Activated CD4-positive, alpha-beta T cell treated with anti-CD3 and anti-CD28 coated beads, Interleukin-2, Interleukin-6, amounts not matched to agents 100 ng/mL and 50 ng/mL, durations not matched to agents 16 hours and 8 hours (primary cell): ENCODE data around the gene TMEM135.
A peak's percentile ranks its signal among the peaks of the same experiment; 100 is the strongest.

Source experiments
- DNase-seq: peaks from one replicate; pipeline ENCODE4 v3.0.0-alpha.2; 2020

TMEM135 gene

DNA sequence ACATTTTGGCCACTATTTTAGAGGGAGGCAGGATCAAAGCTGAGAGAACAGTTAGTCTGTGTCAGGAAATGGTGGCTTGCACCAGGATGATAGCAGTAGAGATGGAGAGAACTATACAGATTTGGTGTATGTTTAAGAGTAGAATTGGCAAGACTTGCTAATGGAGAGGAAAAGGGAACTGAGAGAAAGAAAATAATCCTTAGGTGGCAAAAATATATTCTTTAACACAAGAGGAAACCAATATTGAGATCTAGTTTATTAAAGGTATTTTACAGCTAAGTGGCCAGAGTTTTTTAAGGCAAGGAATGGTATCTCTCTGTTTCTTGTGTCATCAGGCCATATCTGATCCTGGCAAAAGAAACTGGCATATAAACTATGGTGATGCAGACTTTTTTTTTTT lies 278.8 kb downstream of the TMEM135 start:
- DNase-seq: no peak

DNA sequence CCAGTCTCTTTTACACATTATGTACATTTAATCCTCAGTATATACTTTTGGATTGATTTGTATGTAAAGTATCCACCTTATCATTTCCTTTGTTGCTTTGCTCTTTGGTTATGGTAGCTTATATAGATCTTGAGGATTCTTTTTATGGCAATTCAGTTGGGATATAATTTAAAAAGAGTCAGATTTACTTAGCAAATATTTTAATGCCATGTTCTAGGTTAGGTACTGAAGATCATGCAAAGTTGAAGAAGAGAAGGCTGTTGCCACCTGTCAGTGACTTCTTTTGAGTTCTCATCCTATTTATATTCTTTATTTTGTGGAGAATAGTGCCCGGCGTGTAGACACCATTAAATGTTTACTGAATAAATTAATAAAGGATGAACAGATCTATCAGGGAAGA lies 279.7 kb downstream of the TMEM135 start:
- DNase-seq: no peak

DNA sequence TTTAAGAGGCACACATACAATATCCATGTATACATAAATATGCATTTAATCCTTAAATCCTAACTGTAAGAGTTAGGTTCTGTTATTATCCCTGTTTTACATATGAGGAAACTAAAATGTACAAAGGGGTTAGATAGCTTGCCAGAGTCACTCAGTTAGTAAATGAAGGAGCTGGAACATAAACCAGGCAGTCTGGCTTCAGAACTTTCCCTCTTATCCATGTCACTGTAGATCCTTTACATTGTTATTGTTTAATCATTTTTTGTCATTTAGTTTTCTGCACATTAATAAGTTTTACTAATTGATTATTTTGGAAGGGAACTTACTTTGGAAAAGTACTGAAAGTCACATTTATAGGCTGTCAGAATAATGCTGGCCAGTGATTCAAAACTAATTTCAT lies 282.4 kb downstream of the TMEM135 start:
- DNase-seq: no peak

- DNase-seq: no peak
Observed at GRCh38 chr11:87322568-87322967, 284.8 kb downstream of the TMEM135 start.

- no peak for DNase-seq
Observed at GRCh38 chr11:87323899-87324298, 286.2 kb downstream of the TMEM135 start.

GRCh38 chr11:87324817-87325489 lies 287.2 kb downstream of the TMEM135 start:
- no peak for DNase-seq

- no peak for DNase-seq
Observed at GRCh38 chr11:87325490-87325872, 287.7 kb downstream of the TMEM135 start.

GRCh38 chr11:87326594-87326993 lies 288.9 kb downstream of the TMEM135 start:
- no peak for DNase-seq

DNA sequence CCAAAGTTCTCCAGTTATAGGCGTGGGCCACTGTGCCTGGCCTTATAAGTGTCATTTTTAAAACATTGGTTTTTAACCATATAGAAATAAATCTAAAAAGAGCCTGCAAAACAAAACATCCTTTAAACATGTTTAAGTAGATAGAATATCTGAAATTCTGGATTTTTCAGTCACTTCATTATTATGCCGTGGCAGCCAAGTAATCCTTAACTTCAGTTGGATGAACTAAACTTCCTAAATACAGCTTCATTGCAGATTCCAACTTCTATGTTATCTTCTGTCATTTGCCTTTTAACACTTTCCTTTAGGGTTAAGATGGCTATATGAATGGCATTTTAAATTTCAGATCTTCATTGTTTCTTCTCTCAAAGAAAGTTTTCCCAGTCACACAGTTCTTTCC lies 291.4 kb downstream of the TMEM135 start:
- DNase-seq: no peak

- no peak for DNase-seq
Observed at GRCh38 chr11:87330187-87330601, 292.5 kb downstream of the TMEM135 start.

DNA sequence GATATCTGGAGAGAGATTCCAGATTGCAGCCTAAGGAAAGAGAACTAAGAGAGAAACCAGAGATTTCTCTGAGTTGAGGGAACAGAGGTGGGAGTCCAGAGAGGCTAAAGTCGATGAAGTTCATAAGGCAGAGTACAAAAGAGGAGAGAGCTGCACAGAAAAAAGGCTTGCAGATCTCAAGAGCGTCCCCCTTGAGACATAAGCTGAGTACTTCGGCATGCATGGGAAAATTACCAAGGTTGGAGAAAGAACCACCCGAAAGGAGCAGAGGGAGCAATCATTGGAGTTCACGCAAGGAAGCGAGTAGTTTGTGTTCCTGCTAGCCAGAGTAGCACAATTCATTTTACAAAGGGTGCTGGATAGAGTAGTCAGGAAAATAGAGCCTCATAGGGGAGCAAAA lies 293.5 kb downstream of the TMEM135 start:
- no peak for DNase-seq

- DNase-seq: no peak
Observed at GRCh38 chr11:87338046-87338639, 300.4 kb downstream of the TMEM135 start.

DNA sequence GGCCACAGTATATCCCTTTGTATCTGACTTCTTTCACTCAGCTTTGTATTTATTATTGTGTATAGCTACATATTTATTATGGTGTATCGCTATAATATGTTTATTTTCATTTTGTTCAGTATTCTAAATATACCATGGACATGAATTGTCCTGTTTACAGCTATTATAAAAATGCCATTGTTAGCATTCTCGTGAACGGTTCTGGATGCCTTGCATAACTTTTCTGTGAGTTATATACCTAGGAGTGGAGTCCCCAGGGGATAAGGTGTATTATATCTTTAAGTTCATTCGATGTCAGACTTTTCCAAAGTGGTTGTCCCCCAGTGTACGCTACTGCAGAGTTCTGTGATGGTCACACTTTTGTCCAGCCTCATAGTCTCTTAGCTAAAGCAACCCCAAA lies 301.7 kb downstream of the TMEM135 start:
- no peak for DNase-seq

GRCh38 chr11:87347441-87347840 lies 309.7 kb downstream of the TMEM135 start:
- DNase-seq: no peak

GRCh38 chr11:87347854-87348253 lies 310.1 kb downstream of the TMEM135 start:
- no peak for DNase-seq

DNA sequence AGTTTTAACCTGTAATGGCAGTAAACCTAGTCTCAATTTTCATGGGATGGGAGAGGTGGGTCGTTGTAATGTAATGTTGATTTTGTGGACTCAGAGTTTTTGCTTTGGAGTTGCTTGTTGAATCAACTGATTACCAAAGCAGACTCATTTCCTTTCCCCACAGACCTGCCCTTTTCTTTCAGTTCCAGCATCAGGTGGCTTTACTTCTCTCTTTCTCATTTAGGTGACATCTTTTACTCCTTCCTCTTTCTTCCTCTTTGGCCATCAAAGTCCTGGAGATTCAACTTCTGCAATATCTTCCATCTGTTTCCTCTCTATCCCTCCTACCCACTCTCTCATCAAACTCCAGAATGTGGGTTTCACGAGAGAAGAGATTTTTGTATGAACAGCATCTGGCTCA lies 313.9 kb downstream of the TMEM135 start:
- DNase-seq: peak; percentile 5

GRCh38 chr11:87352759-87353707 lies 315.3 kb downstream of the TMEM135 start:
- DNase-seq: peak; percentile 89

DNA sequence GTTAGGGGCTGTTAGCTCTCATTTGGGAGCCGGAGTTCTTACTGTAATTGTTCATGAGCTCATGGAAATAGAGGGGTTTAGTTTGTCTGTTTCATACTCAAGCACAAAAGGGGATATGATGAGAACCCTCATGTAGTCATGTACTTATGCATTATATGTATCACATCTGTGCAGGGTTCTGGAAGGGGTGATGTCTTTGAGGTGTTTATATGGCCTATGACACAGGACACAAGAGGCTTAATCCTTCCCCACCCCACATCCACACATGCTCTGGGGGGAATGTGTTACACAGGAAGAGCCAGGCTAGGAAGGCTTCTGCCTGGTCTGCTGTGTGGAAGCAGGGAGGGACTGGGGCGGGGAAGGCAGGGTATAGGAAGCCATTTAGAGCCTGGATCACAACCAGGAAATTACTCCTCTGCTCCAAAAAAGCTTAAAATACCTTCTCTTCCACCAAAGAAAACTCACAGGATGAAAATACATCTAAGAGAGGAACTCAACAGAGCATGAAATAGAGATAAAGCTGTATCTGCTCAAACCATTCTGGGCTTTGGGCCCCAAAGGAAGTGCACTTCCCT lies 316.1 kb downstream of the TMEM135 start:
- DNase-seq: no peak

DNA sequence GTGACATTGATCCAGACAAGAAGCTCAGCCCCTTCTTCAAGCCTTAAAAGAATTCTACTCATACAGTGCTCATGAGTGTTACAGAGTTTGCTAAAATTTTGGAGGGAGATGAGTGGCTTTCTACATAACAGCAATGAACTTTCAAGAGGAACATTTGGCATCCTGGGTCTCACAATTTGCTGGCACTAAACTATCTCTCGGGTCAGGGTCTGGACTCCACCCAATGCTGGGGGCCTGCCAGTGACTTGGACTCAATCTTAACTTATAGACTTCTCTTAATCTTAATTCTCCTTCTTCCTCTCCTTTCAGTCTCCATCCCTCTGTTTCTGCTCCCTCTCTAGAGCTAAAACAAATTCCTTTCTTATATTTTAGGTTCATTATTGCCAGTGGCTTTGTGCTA lies 317.9 kb downstream of the TMEM135 start:
- no peak for DNase-seq

- DNase-seq: no peak
Observed at GRCh38 chr11:87356428-87356827, 318.7 kb downstream of the TMEM135 start.

DNA sequence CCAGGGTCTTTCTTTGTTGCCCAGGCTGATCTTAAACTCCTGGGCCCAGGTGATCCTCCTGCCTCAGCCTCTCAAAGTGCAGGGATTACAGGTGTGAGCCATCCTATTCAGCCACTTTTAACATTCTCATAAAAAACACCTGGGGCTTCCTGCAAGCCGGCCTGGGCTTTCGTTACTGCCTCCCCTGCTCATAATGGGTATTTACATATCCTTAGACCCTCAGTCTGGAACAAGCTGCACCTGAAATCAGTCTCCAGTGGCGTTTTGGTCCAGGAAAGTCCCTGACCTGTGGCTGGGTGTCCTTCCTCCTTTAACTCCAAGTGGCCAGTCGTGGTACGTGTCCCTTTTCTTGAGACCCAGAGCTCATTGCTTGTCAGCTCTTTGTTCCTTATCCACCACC lies 320.7 kb downstream of the TMEM135 start:
- DNase-seq: no peak

GRCh38 chr11:87359401-87359800 lies 321.7 kb downstream of the TMEM135 start:
- DNase-seq: no peak

GRCh38 chr11:87361891-87362290 lies 324.2 kb downstream of the TMEM135 start:
- DNase-seq: no peak

GRCh38 chr11:87366346-87366745 lies 328.6 kb downstream of the TMEM135 start:
- DNase-seq: no peak
